Panc1 (cell line): ENCODE results near the gene DAD1. TPM values are rescaled to one million over a fixed set of nuclear protein-coding genes. Genes with fewer than 3 reads are reported as not detected.

Experiments
- ATAC-seq: fragments of 200-7000 bp; cut with Tn5 transposase; 2 replicates; pipeline ENCODE4 v1.9.1; 2020; ENCODE audit warnings: mild to moderate bottlenecking, moderate library complexity
- BruUV-seq: library from RNA; stranded (reverse); fragments of 400-500 nt; replicated peaks from 2 replicates; lab custom pipeline; 2021; lab: Mats Ljungman, UMichigan
- CTCF ChIA-PET: fragments of 300-600 bp; sonication (Branson Sonifier 250); formaldehyde crosslinking; loops from one replicate; lab custom pipeline; 2022; ENCODE audit warnings: antibody characterized with exemption; lab: Charles Lee
- POLR2A ChIA-PET: fragments of 300-600 bp; sonication (Branson Sonifier 250); formaldehyde crosslinking; loops from one replicate; lab custom pipeline; 2022; ENCODE audit warnings: antibody characterized with exemption; lab: Charles Lee
- DNase-seq: peaks from one replicate; pipeline ENCODE4 v3.0.0-alpha.2; 2010; ENCODE audit warnings: low read depth, low spot score
- H3K27ac ChIP-seq: 2 replicates; pipeline ENCODE4 v1.5.1; 2011; ENCODE audit warnings: mild to moderate bottlenecking, low read length, inconsistent platforms
- H3K27me3 ChIP-seq: fragments of 200-500 bp; sonication (Bioruptor generic); 2 replicates; pipeline ENCODE4 v1.6.0; 2014; ENCODE audit warnings: low read length, inconsistent platforms; ENCODE audit not compliant: control insufficient read depth, insufficient read depth
- H3K36me3 ChIP-seq: fragments of 200-500 bp; sonication (Bioruptor generic); 2 replicates; pipeline ENCODE4 v1.5.1; 2014; ENCODE audit warnings: inconsistent platforms, mild to moderate bottlenecking, low read length, moderate library complexity; ENCODE audit not compliant: control insufficient read depth, insufficient read depth
- H3K4me1 ChIP-seq: 2 replicates; pipeline ENCODE4 v1.5.1; 2011; ENCODE audit warnings: inconsistent platforms, mild to moderate bottlenecking, low read length, moderate library complexity; ENCODE audit not compliant: control insufficient read depth, insufficient read depth
- H3K4me3 ChIP-seq, 2 experiments: 2 replicates each; pipeline ENCODE4 v1.5.1; 2011 to 2012; ENCODE audit warnings: low read depth in 2 of 2, low read length in 2 of 2, mild to moderate bottlenecking in 2 of 2, inconsistent platforms in 1 of 2, moderate library complexity in 1 of 2
- H3K9me3 ChIP-seq: fragments of 200-500 bp; sonication (Bioruptor generic); 2 replicates; pipeline ENCODE4 v1.5.1; 2014; ENCODE audit warnings: low read depth, mild to moderate bottlenecking, inconsistent platforms, low read length, moderate library complexity; ENCODE audit not compliant: control insufficient read depth, insufficient read depth
- CTCF ChIP-seq: fragments of 450-650 bp; IDR thresholded peaks from 2 replicates; pipeline ENCODE4 v1.5.1; 2017; ENCODE audit warnings: mild to moderate bottlenecking
- POLR2AphosphoS5 ChIP-seq: IDR thresholded peaks from 2 replicates; pipeline ENCODE4 v1.6.1; 2012; ENCODE audit warnings: mild to moderate bottlenecking, low read depth, low read length, moderate library complexity
- REST ChIP-seq, 2 experiments: IDR thresholded peaks; 2 replicates each; pipeline ENCODE4 v1.6.1; 2011 to 2012; ENCODE audit warnings: low read depth in 2 of 2, control low read depth in 1 of 2, low read length in 1 of 2, mild to moderate bottlenecking in 1 of 2, moderate library complexity in 1 of 2; ENCODE audit not compliant: insufficient read depth in 1 of 2
- SIN3A ChIP-seq: IDR thresholded peaks from 2 replicates; pipeline ENCODE4 v1.6.1; 2012; ENCODE audit warnings: low read depth, mild to moderate bottlenecking, low read length, moderate library complexity, borderline replicate concordance; ENCODE audit not compliant: insufficient read depth
- TCF7L2 ChIP-seq: IDR thresholded peaks from 2 replicates; pipeline ENCODE4 v1.6.1; 2011; ENCODE audit warnings: mild to moderate bottlenecking, low read depth, low read length, inconsistent platforms
- in situ Hi-C: cut with HindIII; loops from 2 replicates; pipeline ENCODE4 v1.10.0; 2016; ENCODE audit warnings: low sequenced_read_pairs, low pct_unique_long_range_greater_than_20kb
- intact Hi-C: fragments of 100-400 bp; cut with micrococcal nuclease; formaldehyde crosslinking; loops from one replicate; pipeline ENCODE4 v1.10.0; 2022; ENCODE audit not compliant: unreplicated experiment
- total RNA-seq: library from RNA; stranded (reverse); gene quantifications from one replicate; pipeline ENCODE4 v1.2.1, GENCODE V29; 2021; ENCODE audit not compliant: unreplicated experiment

The DAD1 gene
- total RNA-seq, 1 experiment from 2014 or later: 163 TPM

GRCh38 chr14:22521449-22522239 is 67.4 kb downstream of the DAD1 start:
- POLR2A ChIA-PET: no interaction called here
- no TSS peak for BruUV-seq
- DNase-seq: no peak
- Histone ChIP-seq H3K4me3 (no peak overlapping the region), H3K9me3 (no peaks in the 10 kb centered on the region), H3K36me3 (no peaks in the 10 kb centered on the region), H3K27me3 (peaks cover 4% of the 10 kb centered on the region; the same call in 1 of the 2 replicates), H3K27ac (no peak overlapping the region), H3K4me1 (no peaks in the 10 kb centered on the region)
- intact Hi-C loops: no loop called here
- CTCF ChIA-PET: no interaction called here
- no peak for ATAC-seq
- in situ Hi-C loops: no loop called here
- TF ChIP-seq TCF7L2 (no peak), CTCF (no peak), SIN3A (no peak), REST (IDR thresholded peaks at IDR 0.05; ENCODE audit: insufficient read depth in 1 of 2, low read depth in 2 of 2, low read length in 1 of 2) (no peak), POLR2AphosphoS5 (no peak)

- Histone ChIP-seq H3K9me3 (no peaks in the 10 kb centered on the region), H3K4me3 (no peak overlapping the region), H3K4me1 (no peaks in the 10 kb centered on the region), H3K27me3 (peaks cover 4% of the 10 kb centered on the region; the same call in 1 of the 2 replicates), H3K36me3 (no peaks in the 10 kb centered on the region), H3K27ac (no peak overlapping the region)
- no peak for DNase-seq
- TF ChIP-seq CTCF (no peak), SIN3A (no peak), REST (IDR thresholded peaks at IDR 0.05; ENCODE audit: insufficient read depth in 1 of 2, low read depth in 2 of 2, low read length in 1 of 2) (no peak), TCF7L2 (no peak), POLR2AphosphoS5 (no peak)
- no TSS peak for BruUV-seq
- ATAC-seq: no peak
- intact Hi-C loops: no loop called here
- in situ Hi-C loops: no loop called here
- ChIA-PET POLR2A (no interaction called here), CTCF (no interaction called here)
These were observed 68.2 kb downstream of the DAD1 start for GRCh38 chr14:22520796-22521195.
